Heart left ventricle (tissue), 16 donors: Measurements from ENCODE around the gene L3HYPDH. TPM values are rescaled to one million over a fixed set of nuclear protein-coding genes. Genes with fewer than 3 reads are reported as not detected.

Source experiments
- ATAC-seq, 4 donors: fragments of 200-7000 bp; cut with Tn5 transposase; one replicate each; pipeline ENCODE4 v1.9.1; 2020 to 2022; ENCODE audit warnings: moderate library complexity in 4 of 4, mild to moderate bottlenecking in 3 of 4, moderate number of reproducible peaks in 1 of 4
- DNase-seq, 5 donors: peaks; one replicate each; pipeline ENCODE4 v3.0.0-alpha.2; 2020
- H3K27ac ChIP-seq, 12 donors: fragments of 200-600 bp; sonication (generic) in 4 of 12; one replicate each; pipeline versions ENCODE4 v1.5.0 to v1.8.0; 2016 to 2022; ENCODE audit warnings: mild to moderate bottlenecking in 2 of 12
- H3K27me3 ChIP-seq, 9 donors: fragments of 200-600 bp; sonication (generic) in 2 of 9; one replicate each; pipeline versions ENCODE4 v1.5.1 to v1.8.0; 2016 to 2022; ENCODE audit warnings: mild to moderate bottlenecking in 3 of 9
- H3K36me3 ChIP-seq, 9 donors: fragments of 200-600 bp; sonication (generic) in 2 of 9; one replicate each; pipeline versions ENCODE4 v1.5.0 to v1.8.0; 2018 to 2022; ENCODE audit warnings: mild to moderate bottlenecking in 2 of 9
- H3K4me1 ChIP-seq, 12 donors: fragments of 200-600 bp; sonication (generic) in 4 of 12; one replicate each; pipeline versions ENCODE4 v1.5.0 to v1.8.0; 2016 to 2022; ENCODE audit warnings: mild to moderate bottlenecking in 3 of 12
- H3K4me3 ChIP-seq, 12 donors: fragments of 200-600 bp; sonication (generic) in 4 of 12; one replicate each; pipeline versions ENCODE4 v1.5.0 to v1.8.0; 2017 to 2022; ENCODE audit warnings: mild to moderate bottlenecking in 9 of 12, moderate library complexity in 4 of 12
- H3K9me3 ChIP-seq, 12 donors: fragments of 200-600 bp; sonication (generic) in 4 of 12; one replicate each; pipeline versions ENCODE4 v1.5.0 to v1.8.0; 2016 to 2022; ENCODE audit warnings: mild to moderate bottlenecking in 1 of 12
- CTCF ChIP-seq, 12 donors: fragments of 200-600 bp; sonication (generic) in 4 of 12; IDR thresholded peaks; one replicate each; pipeline versions ENCODE4 v1.5.0 to v1.8.0; 2018 to 2022; ENCODE audit warnings: antibody characterized with exemption in 12 of 12, mild to moderate bottlenecking in 5 of 12
- POLR2A ChIP-seq, 2 donors: fragments of 450-650 bp; IDR thresholded peaks; one replicate each; pipeline ENCODE4 v1.6.1; 2017; ENCODE audit warnings: antibody characterized with exemption in 2 of 2, mild to moderate bottlenecking in 2 of 2, moderate library complexity in 2 of 2
- WGBS, 4 donors: extraction: QIAGEN DNeasy Blood & Tissue Kit in 2 of 4; methylation state at CpG; one replicate each; pipeline versions ENCODE4 v1.1.5 to v1.1.7; 2013 to 2018; 5-methylcytosine and 5-hydroxymethylcytosine counted together
- intact Hi-C, 10 donors: fragments of 100-400 bp; cut with DNase I; formaldehyde crosslinking; loops; one replicate each; pipeline versions ENCODE4 v1.11.1 to v1.14.2; 2022
- polyA plus RNA-seq, 2 donors: library from polyadenylated mRNA; stranded (reverse); fragments of 200-250 nt; gene quantifications; one replicate each; pipeline ENCODE4 v1.2.3, GENCODE V29; 2013
- total RNA-seq, 9 donors: library from RNA; depleted of rRNA in 2 of 9; stranded (reverse); fragments of >200 nt in 2 of 9; fragmentation: NEBNext Ultra II Directional in 3 of 9; extraction: Animal tissue kit (Norgen Biotek cat#: 25700) in 3 of 9; gene quantifications; one replicate each; pipeline versions ENCODE4 v1.1.0 to v1.2.4, GENCODE V29; 2016 to 2023
- donor health status: ischemic (EF 13 %, LVEDD 7.1; RV severe dilation, severe dysfunction).
- donor health status: healthy with polysubstance abuse.
- donor health status: DM: no; HTN: yes; CAD: no.
- donor health status: DM: no; HTN: no; CAD: no.
- donor health status: ischemic (EF 25% LVEDD 6.9; RV normal size, moderate dysfunction).
- donor health status: ischemic (EF 25% LVEDD 5.7; RV mildly dilated, moderate dysfunction).
- donor health status: healthy.
- donor health status: DM: yes; HTN: yes; CAD: no.
- donor health status: ischemic (EF 35%, LVEDD 5.7; RV mildly dilated, moderate dysfunction).
- donor health status: nonischemic (EF 11% LVEDD 7.7; RV severe dilation, severe dysfunction).
- donor health status: DM: yes; HTN: yes; CAD: no.
- donor health status: PGD.
- donor health status: ischemic (EF 29% LVEDD 5.4; RV normal size, mild dysfunction).
- donor health status: nonischemic (EF 23%, LVEDD 6.1; RV moderate dilation, normal function).

L3HYPDH gene
- total and polyA plus RNA-seq, 11 donors = 7.4 to 18.9 (median 14.1) TPM

GRCh38 chr14:59427653-59428580 lies 56.3 kb downstream of the L3HYPDH start:
- Histone ChIP-seq H3K4me3 (no peak overlapping the region), H3K27ac (peak overlapping the region; percentile 13 to 79 (median 63)), H3K9me3 (no peaks in the 10 kb centered on the region), H3K36me3 (no peaks in the 10 kb centered on the region), H3K4me1 (peaks cover 0 to 66% (median 36%) of the 10 kb centered on the region in 12 donors), H3K27me3 (no peaks in the 10 kb centered on the region)
- TF ChIP-seq POLR2A (IDR thresholded peaks at IDR 0.05) = no peak
- TF ChIP-seq CTCF (IDR thresholded peaks at IDR 0.05) = no peak
- peak; percentile 77 to 87 (median 81) for DNase-seq
- WGBS, 4 donors = 57 to 65% (median 62%) methylated on average over 13 of the region's 13 CpGs
- peak; percentile 53 to 80 (median 80) for ATAC-seq
- intact Hi-C loops = loop anchor here (1.0 to 10.0 kb wide), 12 partner anchors 53 to 301 kb away; partner anchors contain the start of gene DAAM1 (in 6 of the 10)

- no peak overlapping the region for H3K4me3 ChIP-seq
- H3K27me3 ChIP-seq = no peaks in the 10 kb centered on the region
- H3K27ac ChIP-seq = peak overlapping the region in 11 of 12 donors; percentile 25 to 64 (median 55)
- intact Hi-C loops = loop anchor here (5.0 to 10.0 kb wide), 11 partner anchors 51 to 298 kb away; partner anchors contain the start of gene DAAM1 (in 6 of the 10)
- DNase-seq (peak in 3 of 5 donors; percentile 52 to 70 (median 58)), ATAC-seq (peak in 3 of 4 donors; percentile 48 to 67 (median 65))
- WGBS, 4 donors = 38 to 56% (median 44%) methylated on average over 3 of the region's 3 CpGs
- no peaks in the 10 kb centered on the region for H3K9me3 ChIP-seq
- H3K4me1 ChIP-seq = peaks cover 0 to 79% (median 46%) of the 10 kb centered on the region in 12 donors
- TF ChIP-seq CTCF (IDR thresholded peaks at IDR 0.05) = peak in 1 of 12 donors; percentile 13
- no peak for TF ChIP-seq POLR2A (IDR thresholded peaks at IDR 0.05)
- H3K36me3 ChIP-seq = no peaks in the 10 kb centered on the region
Observed at GRCh38 chr14:59425322-59425935, 58.8 kb downstream of the L3HYPDH start.

GRCh38 chr14:59424341-59425071 lies 59.7 kb downstream of the L3HYPDH start:
- Histone ChIP-seq H3K27me3 (no peaks in the 10 kb centered on the region), H3K4me1 (peaks cover 0 to 79% (median 49%) of the 10 kb centered on the region in 12 donors), H3K4me3 (no peak overlapping the region), H3K9me3 (no peaks in the 10 kb centered on the region), H3K27ac (peak overlapping the region in 11 of 12 donors; percentile 25 to 64 (median 53)), H3K36me3 (no peaks in the 10 kb centered on the region)
- TF ChIP-seq CTCF (IDR thresholded peaks at IDR 0.05) (no peak), POLR2A (IDR thresholded peaks at IDR 0.05) (no peak)
- ATAC-seq (peak in 3 of 4 donors; percentile 59 to 65 (median 61)), DNase-seq (peak; percentile 71 to 80 (median 77))
- intact Hi-C loops = loop anchor here (5.0 to 10.0 kb wide), 11 partner anchors 50 to 297 kb away; partner anchors contain the start of gene DAAM1 (in 7 of the 10)
- WGBS, 4 donors = 26 to 41% (median 30%) methylated on average over 4 of the region's 4 CpGs

Other genes starting within 250 kb of the L3HYPDH start
- gene GPR135, start 19.0 kb downstream of the L3HYPDH start, total RNA-seq = 1 to 10 TPM; 1.3 to 2.7 (median 2.3) TPM
- gene GPR135, start 19.0 kb downstream of the L3HYPDH start, polyA plus RNA-seq = under 1 TPM; 0.84 to 0.98 TPM
- gene JKAMP, start 109 bp upstream of the L3HYPDH start, total RNA-seq = 10 to 100 TPM; 24.2 to 38.6 (median 31.2) TPM
- gene JKAMP, start 109 bp upstream of the L3HYPDH start, polyA plus RNA-seq = 10 to 100 TPM; 11.4 to 52.9 TPM
- gene CCDC175, start 92.4 kb upstream of the L3HYPDH start, total RNA-seq = not detected
- gene CCDC175, start 92.4 kb upstream of the L3HYPDH start, polyA plus RNA-seq = not detected